Peyer's patch (tissue), 4 donors: ENCODE data around the gene KCNG4.

ENCODE experiments used
- POLR2A ChIP-seq, 2 donors: fragments of 450-650 bp; IDR thresholded peaks; one replicate each; pipeline ENCODE4 v1.5.1; 2017; ENCODE audit warnings: antibody characterized with exemption in 2 of 2, mild to moderate bottlenecking in 2 of 2, moderate library complexity in 2 of 2
- TF ChIP-seq, protein P1 (sequence below), 6 experiments: fragments of 450-650 bp in 4 of 6; fragments of 200-600 bp in 2 of 6; sonication (generic) in 1 of 6; IDR thresholded peaks; one replicate each; pipeline ENCODE4 v1.5.1; 2017 to 2019; ENCODE audit warnings: antibody characterized with exemption in 6 of 6, mild to moderate bottlenecking in 3 of 6, moderate library complexity in 1 of 6

- TF ChIP-seq, protein P1, sequence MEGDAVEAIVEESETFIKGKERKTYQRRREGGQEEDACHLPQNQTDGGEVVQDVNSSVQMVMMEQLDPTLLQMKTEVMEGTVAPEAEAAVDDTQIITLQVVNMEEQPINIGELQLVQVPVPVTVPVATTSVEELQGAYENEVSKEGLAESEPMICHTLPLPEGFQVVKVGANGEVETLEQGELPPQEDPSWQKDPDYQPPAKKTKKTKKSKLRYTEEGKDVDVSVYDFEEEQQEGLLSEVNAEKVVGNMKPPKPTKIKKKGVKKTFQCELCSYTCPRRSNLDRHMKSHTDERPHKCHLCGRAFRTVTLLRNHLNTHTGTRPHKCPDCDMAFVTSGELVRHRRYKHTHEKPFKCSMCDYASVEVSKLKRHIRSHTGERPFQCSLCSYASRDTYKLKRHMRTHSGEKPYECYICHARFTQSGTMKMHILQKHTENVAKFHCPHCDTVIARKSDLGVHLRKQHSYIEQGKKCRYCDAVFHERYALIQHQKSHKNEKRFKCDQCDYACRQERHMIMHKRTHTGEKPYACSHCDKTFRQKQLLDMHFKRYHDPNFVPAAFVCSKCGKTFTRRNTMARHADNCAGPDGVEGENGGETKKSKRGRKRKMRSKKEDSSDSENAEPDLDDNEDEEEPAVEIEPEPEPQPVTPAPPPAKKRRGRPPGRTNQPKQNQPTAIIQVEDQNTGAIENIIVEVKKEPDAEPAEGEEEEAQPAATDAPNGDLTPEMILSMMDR (IDR thresholded peaks at IDR 0.05), result no peak
- TF ChIP-seq POLR2A (IDR thresholded peaks at IDR 0.05), result no peak
These were observed 33.0 kb upstream of the KCNG4 start for GRCh38 chr16:84272740-84273320.
